ENCODE results near the gene STK24. TPM values are rescaled to one million over a fixed set of nuclear protein-coding genes. Genes with fewer than 3 reads are reported as not detected.
A peak's percentile ranks its signal among the peaks of the same experiment; 100 is the strongest.

Gene STK24
- polyA plus RNA-seq, 3 donors, result 14.2 to 59.8 (median 28.9) TPM

- Mint-ChIP-seq H3K27me3 (ENCODE audit: low read depth in 3 of 3) (peaks cover 0 to 3% (median 1%) of the 10 kb centered on the region in 3 donors), H3K4me1 (peaks cover 34% of the 10 kb centered on the region), H3K27ac (peak overlapping the region in 5 of 7 donors; percentile 54 to 86 (median 83)), H3K9me3 (peaks cover 0 to 3% (median 0%) of the 10 kb centered on the region in 7 donors), H3K4me3 (no peak overlapping the region), H3K36me3 (peaks cover 58 to 72% of the 10 kb centered on the region in 2 donors)
- peak; percentile 50 to 88 (median 76) for DNase-seq
- Histone ChIP-seq H3K79me2 (ENCODE audit: insufficient read depth, low read length) (peaks cover 27% of the 10 kb centered on the region), H3K27me3 (ENCODE audit: control insufficient read depth in 2 of 2, insufficient read depth in 2 of 2, low read length in 2 of 2) (no peaks in the 10 kb centered on the region), H3K36me3 (replicated peaks in 1 of 2; ENCODE audit: control insufficient read depth in 1 of 2, insufficient read depth in 2 of 2, low read length in 2 of 2) (peaks cover 44 to 46% of the 10 kb centered on the region in 2 donors), H3K9me3 (replicated peaks in 1 of 2; ENCODE audit: control insufficient read depth in 1 of 2, insufficient read depth in 1 of 2, low read length in 2 of 2) (no peaks in the 10 kb centered on the region), H3K4me2 (replicated peaks; ENCODE audit: extremely low read depth, low read length, poor library complexity, severe bottlenecking) (no peak overlapping the region), H3K9ac (ENCODE audit: insufficient read depth, low read length, poor library complexity, severe bottlenecking) (no peak overlapping the region), H3K27ac (ENCODE audit: low read depth in 1 of 2, low read length in 2 of 2) (peak overlapping the region in 1 of 2 donors; percentile 56), H2AFZ (ENCODE audit: insufficient read depth, low read depth, low read length, poor library complexity, severe bottlenecking) (no peak overlapping the region), H3K4me3 (replicated peaks in 1 of 3; ENCODE audit: low read depth in 2 of 3, low read length in 3 of 3) (no peak overlapping the region), H3K4me1 (ENCODE audit: control insufficient read depth in 1 of 2, insufficient read depth in 2 of 2, low read length in 2 of 2) (peaks cover 20 to 23% of the 10 kb centered on the region in 2 donors), H4K20me1 (ENCODE audit: insufficient read depth, low read length) (peaks cover 87% of the 10 kb centered on the region)
- TF ChIP-seq CTCF (IDR thresholded peaks at IDR 0.05), result no peak
- 40% methylated on average over 11 of the region's 13 CpGs for WGBS (ENCODE audit: insufficient coverage)
- intact Hi-C loops (cut with micrococcal nuclease), result loop anchor here (5.0 to 10.0 kb wide), 2 partner anchors 47 to 89 kb away; no protein-coding TSS in a partner anchor
Observed at GRCh38 chr13:98475522-98475921, 101.4 kb downstream of the STK24 start.

- H3K4me1 Mint-ChIP-seq, result peaks cover 34% of the 10 kb centered on the region
Observed at GRCh38 chr13:98474761-98475160, 102.1 kb downstream of the STK24 start.

More at GRCh38 chr13:98474761-98475160, 102.1 kb downstream of the STK24 start:
- Histone ChIP-seq H2AFZ (ENCODE audit: insufficient read depth, low read depth, low read length, poor library complexity, severe bottlenecking) (no peak overlapping the region), H3K36me3 (replicated peaks in 1 of 2; ENCODE audit: control insufficient read depth in 1 of 2, insufficient read depth in 2 of 2, low read length in 2 of 2) (peaks cover 46 to 54% of the 10 kb centered on the region in 2 donors), H3K4me2 (replicated peaks; ENCODE audit: extremely low read depth, low read length, poor library complexity, severe bottlenecking) (no peak overlapping the region), H3K27ac (ENCODE audit: low read depth in 1 of 2, low read length in 2 of 2) (peak overlapping the region in 1 of 2 donors; percentile 56), H3K9ac (ENCODE audit: insufficient read depth, low read length, poor library complexity, severe bottlenecking) (no peak overlapping the region), H3K27me3 (ENCODE audit: control insufficient read depth in 2 of 2, insufficient read depth in 2 of 2, low read length in 2 of 2) (no peaks in the 10 kb centered on the region), H3K4me1 (ENCODE audit: control insufficient read depth in 1 of 2, insufficient read depth in 2 of 2, low read length in 2 of 2) (peaks cover 20 to 23% of the 10 kb centered on the region in 2 donors), H3K4me3 (replicated peaks in 1 of 3; ENCODE audit: low read depth in 2 of 3, low read length in 3 of 3) (no peak overlapping the region), H3K79me2 (ENCODE audit: insufficient read depth, low read length) (peaks cover 25% of the 10 kb centered on the region), H4K20me1 (ENCODE audit: insufficient read depth, low read length) (peaks cover 89% of the 10 kb centered on the region), H3K9me3 (replicated peaks in 1 of 2; ENCODE audit: control insufficient read depth in 1 of 2, insufficient read depth in 1 of 2, low read length in 2 of 2) (no peaks in the 10 kb centered on the region)
- Mint-ChIP-seq H3K9me3 (peaks cover 0 to 3% (median 0%) of the 10 kb centered on the region in 7 donors), H3K27ac (peak overlapping the region in 5 of 7 donors; percentile 19 to 86 (median 61)), H3K36me3 (peaks cover 60 to 75% of the 10 kb centered on the region in 2 donors), H3K4me3 (no peak overlapping the region), H3K27me3 (ENCODE audit: low read depth in 3 of 3) (peaks cover 0 to 3% (median 1%) of the 10 kb centered on the region in 3 donors)
- WGBS (ENCODE audit: insufficient coverage), result 97% methylated on average over 22 of the region's 24 CpGs
- DNase-seq, result no peak
- intact Hi-C loops (cut with micrococcal nuclease), result loop anchor here (5.0 to 10.0 kb wide), 2 partner anchors 48 to 90 kb away; no protein-coding TSS in a partner anchor
- no peak for TF ChIP-seq CTCF (IDR thresholded peaks at IDR 0.05)
